Natural killer cell (primary cell): Measurements from ENCODE around the gene CEP152. TPM values are rescaled to one million over a fixed set of nuclear protein-coding genes. Genes with fewer than 3 reads are reported as not detected.

ENCODE experiments used
- ATAC-seq, 3 donors: fragments of 150-1000 bp in 2 of 3; fragments of 200-7000 bp in 1 of 3; cut with Tn5 transposase; 1 replicate in 1 of 3; 2 replicates in 2 of 3; pipeline ENCODE4 v1.10.0; 2021; ENCODE audit warnings: mild to moderate bottlenecking in 2 of 3, moderate library complexity in 2 of 3
- DNase-seq, 2 donors: peaks; one replicate each; pipeline versions ENCODE4 v3.0.0 to v3.0.0-alpha.2; 2013 to 2021; ENCODE audit warnings: mixed read lengths in 1 of 2
- H3K27ac ChIP-seq: one replicate; pipeline ENCODE4 v1.5.1; 2013; ENCODE audit warnings: mild to moderate bottlenecking, low read length
- H3K27me3 ChIP-seq: one replicate; pipeline ENCODE4 v1.6.1; 2013; ENCODE audit warnings: low read length; ENCODE audit not compliant: control insufficient read depth, insufficient read depth
- H3K36me3 ChIP-seq: one replicate; pipeline ENCODE4 v1.6.1; 2013; ENCODE audit warnings: low read length; ENCODE audit not compliant: control insufficient read depth, insufficient read depth
- H3K4me1 ChIP-seq: one replicate; pipeline ENCODE4 v1.6.1; 2013; ENCODE audit warnings: low read length; ENCODE audit not compliant: control insufficient read depth, insufficient read depth
- H3K4me3 ChIP-seq: one replicate; pipeline ENCODE4 v1.5.1; 2013; ENCODE audit warnings: low read length
- H3K9me3 ChIP-seq: one replicate; pipeline ENCODE4 v1.6.1; 2013; ENCODE audit warnings: low read length; ENCODE audit not compliant: control insufficient read depth, insufficient read depth
- H3K27ac Mint-ChIP-seq, 2 donors: one replicate each; pipeline ENCODE4 v1.8.0; 2022; ENCODE audit warnings: mild to moderate bottlenecking in 2 of 2, mixed read lengths in 2 of 2, moderate library complexity in 1 of 2
- H3K27me3 Mint-ChIP-seq, 2 donors: one replicate each; pipeline ENCODE4 v1.8.0; 2022; ENCODE audit warnings: low read depth in 2 of 2, mixed read lengths in 2 of 2
- H3K36me3 Mint-ChIP-seq: one replicate; pipeline ENCODE4 v1.8.0; 2022; ENCODE audit warnings: mixed read lengths
- H3K4me1 Mint-ChIP-seq, 2 donors: one replicate each; pipeline ENCODE4 v1.8.0; 2022; ENCODE audit warnings: mixed read lengths in 2 of 2
- H3K4me3 Mint-ChIP-seq: one replicate; pipeline ENCODE4 v1.8.0; 2022; ENCODE audit warnings: mild to moderate bottlenecking, moderate library complexity, mixed read lengths
- H3K9me3 Mint-ChIP-seq, 2 donors: one replicate each; pipeline ENCODE4 v1.8.0; 2022; ENCODE audit warnings: mixed read lengths in 2 of 2
- WGBS: methylation state at CpG from one replicate; pipeline ENCODE4 v1.1.7; 2013; ENCODE audit warnings: missing lambda C conversion rate; ENCODE audit not compliant: insufficient coverage; 5-methylcytosine and 5-hydroxymethylcytosine counted together
- intact Hi-C: fragments of 100-400 bp; cut with micrococcal nuclease; formaldehyde crosslinking; loops from one replicate; pipeline ENCODE4 v1.14.2; 2022
- total RNA-seq, 4 donors: library from RNA; stranded (reverse); fragments of 120-200 nt in 1 of 4; gene quantifications; one replicate each; pipeline versions ENCODE4 v1.2.3 to v1.2.4, GENCODE V29; 2013 to 2022
- TF ChIP-seq, protein P1 (sequence below): fragments of 200-600 bp; IDR thresholded peaks from one replicate; pipeline ENCODE4 v1.8.0; 2022; ENCODE audit warnings: antibody characterized with exemption

The CEP152 gene
- total RNA-seq, 3 donors from 2014 or later (not counting 1 experiment from before 2014, with no cell fraction given), result 7.2 to 11.4 (median 9.2) TPM

GRCh38 chr15:48774484-48774883 lies 36.4 kb downstream of the CEP152 start:
- H3K9me3 ChIP-seq, result no peaks in the 10 kb centered on the region
- TF ChIP-seq, protein P1, sequence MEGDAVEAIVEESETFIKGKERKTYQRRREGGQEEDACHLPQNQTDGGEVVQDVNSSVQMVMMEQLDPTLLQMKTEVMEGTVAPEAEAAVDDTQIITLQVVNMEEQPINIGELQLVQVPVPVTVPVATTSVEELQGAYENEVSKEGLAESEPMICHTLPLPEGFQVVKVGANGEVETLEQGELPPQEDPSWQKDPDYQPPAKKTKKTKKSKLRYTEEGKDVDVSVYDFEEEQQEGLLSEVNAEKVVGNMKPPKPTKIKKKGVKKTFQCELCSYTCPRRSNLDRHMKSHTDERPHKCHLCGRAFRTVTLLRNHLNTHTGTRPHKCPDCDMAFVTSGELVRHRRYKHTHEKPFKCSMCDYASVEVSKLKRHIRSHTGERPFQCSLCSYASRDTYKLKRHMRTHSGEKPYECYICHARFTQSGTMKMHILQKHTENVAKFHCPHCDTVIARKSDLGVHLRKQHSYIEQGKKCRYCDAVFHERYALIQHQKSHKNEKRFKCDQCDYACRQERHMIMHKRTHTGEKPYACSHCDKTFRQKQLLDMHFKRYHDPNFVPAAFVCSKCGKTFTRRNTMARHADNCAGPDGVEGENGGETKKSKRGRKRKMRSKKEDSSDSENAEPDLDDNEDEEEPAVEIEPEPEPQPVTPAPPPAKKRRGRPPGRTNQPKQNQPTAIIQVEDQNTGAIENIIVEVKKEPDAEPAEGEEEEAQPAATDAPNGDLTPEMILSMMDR, result no peak
- intact Hi-C loops, result no loop called here
- ATAC-seq, result no peak
- no peak overlapping the region for H3K27ac Mint-ChIP-seq
- no peaks in the 10 kb centered on the region for H3K27me3 Mint-ChIP-seq
- H3K27me3 ChIP-seq, result no peaks in the 10 kb centered on the region
- no peak overlapping the region for H3K4me3 ChIP-seq
- H3K36me3 ChIP-seq, result peaks cover 15% of the 10 kb centered on the region
- no peaks in the 10 kb centered on the region for H3K4me1 Mint-ChIP-seq
- no peak for DNase-seq
- H3K27ac ChIP-seq, result no peak overlapping the region
- no peaks in the 10 kb centered on the region for H3K9me3 Mint-ChIP-seq
- H3K4me3 Mint-ChIP-seq, result no peak overlapping the region
- H3K36me3 Mint-ChIP-seq, result no peaks in the 10 kb centered on the region
- H3K4me1 ChIP-seq, result no peaks in the 10 kb centered on the region
- 100% methylated on average over 1 of the region's 1 CpG for WGBS

- Mint-ChIP-seq H3K9me3 (no peaks in the 10 kb centered on the region), H3K27ac (no peak overlapping the region), H3K4me1 (no peaks in the 10 kb centered on the region), H3K27me3 (no peaks in the 10 kb centered on the region), H3K36me3 (peaks cover 30% of the 10 kb centered on the region), H3K4me3 (no peak overlapping the region)
- no peak for DNase-seq
- Histone ChIP-seq H3K4me3 (no peak overlapping the region), H3K9me3 (no peaks in the 10 kb centered on the region), H3K27me3 (no peaks in the 10 kb centered on the region), H3K36me3 (peaks cover 28% of the 10 kb centered on the region), H3K27ac (no peak overlapping the region), H3K4me1 (no peaks in the 10 kb centered on the region)
- WGBS, result 96% methylated on average over 2 of the region's 4 CpGs
- TF ChIP-seq, protein P1, result no peak
- intact Hi-C loops, result no loop called here
- ATAC-seq, result no peak
Measured at GRCh38 chr15:48766196-48766595, 44.7 kb downstream of the CEP152 start.

DNA sequence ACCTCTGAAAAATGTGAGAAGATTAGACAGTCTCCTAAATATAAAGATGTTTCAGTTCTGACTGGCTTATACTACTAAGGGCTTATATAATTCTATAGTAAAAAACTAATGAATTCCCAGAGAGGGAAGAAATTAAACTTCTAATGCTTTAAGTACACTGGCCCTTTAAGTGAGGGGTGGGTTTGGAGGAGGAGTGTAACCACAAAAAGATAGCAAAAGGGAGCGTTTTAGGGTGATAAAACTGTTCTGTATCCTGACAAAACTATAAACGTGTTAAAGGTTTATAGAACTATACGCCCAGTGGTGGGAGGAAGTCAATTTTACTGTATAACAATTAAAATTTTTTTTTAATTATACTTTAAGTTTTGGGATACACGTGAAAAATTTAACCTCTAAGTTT lies 45.8 kb downstream of the CEP152 start:
- Mint-ChIP-seq H3K4me3 (no peak overlapping the region), H3K9me3 (no peaks in the 10 kb centered on the region), H3K27me3 (no peaks in the 10 kb centered on the region), H3K27ac (no peak overlapping the region), H3K4me1 (no peaks in the 10 kb centered on the region), H3K36me3 (peaks cover 30% of the 10 kb centered on the region)
- Histone ChIP-seq H3K27ac (no peak overlapping the region), H3K4me1 (no peaks in the 10 kb centered on the region), H3K36me3 (peaks cover 19% of the 10 kb centered on the region), H3K9me3 (no peaks in the 10 kb centered on the region), H3K4me3 (no peak overlapping the region), H3K27me3 (no peaks in the 10 kb centered on the region)
- 63% methylated on average over 2 of the region's 4 CpGs for WGBS
- TF ChIP-seq, protein P1, result no peak
- no peak for DNase-seq
- intact Hi-C loops, result no loop called here
- no peak for ATAC-seq

DNA sequence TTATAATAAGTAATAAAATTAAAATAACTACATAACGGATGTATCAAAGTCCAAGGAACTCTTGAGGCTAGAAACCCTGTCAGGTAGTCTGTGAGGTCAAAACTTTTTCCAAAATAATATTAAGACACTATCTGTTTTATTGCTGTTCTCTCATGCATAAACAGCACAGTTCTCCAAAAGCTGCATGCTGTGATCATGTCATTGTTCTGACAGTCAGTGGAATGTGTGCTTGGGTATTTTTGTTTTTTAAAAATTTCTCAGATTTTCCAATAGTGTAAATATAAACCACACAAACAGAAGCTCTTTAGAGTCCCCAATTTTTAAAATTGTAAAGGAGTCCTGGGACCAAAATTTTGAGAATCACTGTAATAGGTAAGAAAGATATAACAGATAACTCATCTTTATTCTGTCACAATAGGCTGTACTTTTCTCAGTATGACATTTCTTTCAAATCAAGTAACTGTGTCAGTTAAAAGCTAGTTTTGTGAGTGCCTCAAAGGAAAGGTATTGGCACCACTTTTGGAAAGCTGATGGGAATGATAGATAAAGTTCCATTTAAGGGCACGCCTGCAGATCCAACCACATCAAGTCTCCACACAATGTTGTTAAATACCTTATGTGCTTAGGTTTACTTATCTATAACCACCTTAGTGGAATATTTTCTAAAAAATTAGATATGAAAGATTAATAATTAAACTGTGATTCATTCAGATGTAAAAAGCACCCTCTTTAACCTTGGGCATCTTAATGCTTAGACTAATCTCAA lies 49.3 kb downstream of the CEP152 start:
- WGBS, result no CpG with 5 or more reads among the region's 2 CpGs
- no peak overlapping the region for H3K4me3 Mint-ChIP-seq
- no peak for DNase-seq
- H3K27ac ChIP-seq, result no peak overlapping the region
- no peaks in the 10 kb centered on the region for H3K27me3 Mint-ChIP-seq
- no peak overlapping the region for H3K4me3 ChIP-seq
- intact Hi-C loops, result no loop called here
- H3K9me3 Mint-ChIP-seq, result no peaks in the 10 kb centered on the region
- H3K4me1 ChIP-seq, result no peaks in the 10 kb centered on the region
- TF ChIP-seq, protein P1, result no peak
- H3K36me3 ChIP-seq, result peaks cover 14% of the 10 kb centered on the region
- no peak for ATAC-seq
- no peak overlapping the region for H3K27ac Mint-ChIP-seq
- no peaks in the 10 kb centered on the region for H3K27me3 ChIP-seq
- H3K9me3 ChIP-seq, result no peaks in the 10 kb centered on the region
- H3K36me3 Mint-ChIP-seq, result peaks cover 12% of the 10 kb centered on the region
- no peaks in the 10 kb centered on the region for H3K4me1 Mint-ChIP-seq
